ENCODE data around the gene PLAU.
A peak's percentile ranks its signal among the peaks of the same experiment; 100 is the strongest.
"Not testable (repeated sequence)": the region's sequence is repeated elsewhere in the genome, so short reads cannot be mapped to it uniquely, and the experiment has no call there.

The PLAU gene

DNA sequence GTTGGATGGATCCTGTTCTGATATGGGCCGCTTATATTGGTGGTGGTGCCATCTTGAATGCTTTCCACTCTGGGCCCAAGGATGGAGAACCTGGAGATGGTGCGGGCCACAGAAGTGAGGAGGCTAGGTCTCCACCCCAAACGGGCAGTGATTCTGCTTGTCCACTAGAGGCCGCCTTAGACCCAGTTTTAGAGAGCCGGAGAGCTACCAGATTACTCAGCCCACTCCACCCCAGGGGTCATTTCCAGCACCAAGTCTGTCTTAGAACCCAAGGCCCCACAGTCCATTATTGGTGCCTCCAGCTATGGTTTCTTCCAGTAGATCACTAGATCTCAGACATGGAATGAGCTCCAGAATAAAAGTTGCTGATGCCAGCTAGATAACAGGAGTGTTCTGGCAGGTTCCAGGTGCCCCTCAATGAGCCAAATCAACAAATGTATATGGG, 24.8 kb upstream of the PLAU start:
- no peak overlapping the region for H3K4me3 ChIP-seq (ENCODE audit: control insufficient read depth, low read depth, low read length)
- TF ChIP-seq CTCF (IDR thresholded peaks at IDR 0.05; ENCODE audit: control insufficient read depth, insufficient read depth, low read depth, low read length, missing control alignments) = peak; percentile 87
- DNase-seq (ENCODE audit: low read depth) = peak; percentile 35

DNA sequence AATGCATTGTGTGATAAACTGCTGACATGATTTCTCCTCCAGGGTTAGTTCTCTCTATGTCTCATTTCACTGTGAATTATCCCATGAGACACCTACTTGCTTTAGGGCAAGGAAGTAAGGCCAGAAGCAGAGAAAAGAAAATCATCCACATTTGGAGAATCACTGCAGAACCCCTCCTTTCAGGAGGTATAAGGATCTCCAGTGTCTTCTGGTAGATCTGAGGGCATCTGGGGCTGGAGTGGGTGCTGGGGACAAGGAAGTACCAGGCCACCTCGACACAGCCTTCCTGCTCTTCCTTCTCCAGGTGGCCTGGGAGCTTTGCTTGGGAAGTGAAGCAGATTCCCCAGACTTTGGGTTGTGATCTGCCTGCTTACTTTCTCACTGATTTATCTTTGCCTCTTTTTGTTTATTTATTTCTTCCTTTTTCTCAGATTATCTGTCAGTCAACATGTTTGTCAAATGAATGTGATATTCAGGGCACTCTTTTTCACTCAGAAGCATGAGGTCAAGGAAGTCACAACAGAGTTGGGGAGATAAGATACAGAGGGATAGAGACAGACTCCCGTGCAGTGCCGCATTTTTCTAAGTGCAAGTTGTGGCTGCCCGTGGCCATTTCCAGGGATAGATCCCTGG, 24.2 kb upstream of the PLAU start:
- no peak overlapping the region for H3K4me3 ChIP-seq (ENCODE audit: control insufficient read depth, low read depth, low read length)
- TF ChIP-seq CTCF (IDR thresholded peaks at IDR 0.05; ENCODE audit: control insufficient read depth, insufficient read depth, low read depth, low read length, missing control alignments) = no peak
- DNase-seq (ENCODE audit: low read depth) = no peak

DNA sequence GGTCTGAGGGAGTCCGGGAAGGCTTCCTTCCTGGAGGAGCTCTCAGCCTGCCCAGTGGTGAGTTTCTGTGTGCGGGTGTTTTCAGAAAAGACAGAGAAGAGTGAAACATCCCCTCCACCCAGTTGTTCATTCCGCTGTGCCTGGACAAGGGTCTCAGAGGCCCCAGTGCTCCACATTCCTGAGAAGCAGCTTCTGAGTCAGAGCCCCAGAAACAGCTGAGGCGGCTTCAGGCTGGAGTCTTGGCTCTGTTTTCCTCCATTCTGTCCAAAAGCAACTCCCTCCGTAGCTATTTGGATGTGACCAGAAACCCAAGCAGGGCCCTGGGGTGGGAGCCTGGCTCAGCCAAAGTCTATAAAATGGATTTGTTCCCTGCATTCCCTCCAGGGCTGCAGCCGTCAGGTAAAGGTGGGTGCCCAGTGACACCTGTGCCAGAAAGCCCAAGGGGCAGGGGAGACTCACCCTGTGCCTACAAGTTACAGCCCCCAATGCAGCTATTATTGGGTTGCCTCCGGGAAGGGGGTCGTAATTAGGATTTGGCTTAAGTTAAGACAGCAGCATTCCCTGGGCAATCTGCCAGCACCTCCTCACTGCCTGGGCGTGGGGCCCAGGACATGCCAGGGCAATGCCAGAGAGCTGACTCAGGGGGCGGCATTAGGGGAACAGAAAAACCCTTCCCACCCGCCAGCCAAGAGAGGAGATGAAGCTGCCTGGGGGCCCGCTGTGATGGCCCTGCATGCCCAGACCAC, 23.5 kb upstream of the PLAU start:
- H3K4me3 ChIP-seq (ENCODE audit: control insufficient read depth, low read depth, low read length) = no peak overlapping the region
- TF ChIP-seq CTCF (IDR thresholded peaks at IDR 0.05; ENCODE audit: control insufficient read depth, insufficient read depth, low read depth, low read length, missing control alignments) = no peak
- DNase-seq (ENCODE audit: low read depth) = peak; percentile 71

DNA sequence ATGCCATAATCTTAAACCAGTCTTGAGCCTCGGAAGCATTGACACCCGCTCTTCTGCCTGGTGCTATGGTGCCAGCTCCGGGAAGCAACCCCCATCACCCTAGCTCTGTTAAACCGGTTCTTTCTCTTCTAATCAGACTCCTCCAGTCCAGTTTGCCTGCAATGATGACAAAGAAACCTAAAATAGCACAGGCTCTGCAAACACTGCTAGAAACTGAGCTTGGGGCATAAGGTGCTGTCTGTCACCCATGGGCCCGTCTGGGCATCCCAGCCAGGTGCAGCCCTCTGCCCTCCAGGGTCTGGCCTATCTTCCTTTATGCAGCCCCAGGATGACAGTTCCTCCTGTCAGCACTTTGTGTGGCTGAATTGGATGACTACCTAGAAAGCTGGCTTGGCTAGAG, 22.4 kb upstream of the PLAU start:
- no peak overlapping the region for H3K4me3 ChIP-seq (ENCODE audit: control insufficient read depth, low read depth, low read length)
- no peak for DNase-seq (ENCODE audit: low read depth)
- no peak for TF ChIP-seq CTCF (IDR thresholded peaks at IDR 0.05; ENCODE audit: control insufficient read depth, insufficient read depth, low read depth, low read length, missing control alignments)

GRCh38 chr10:73889014-73889413, 21.9 kb upstream of the PLAU start:
- H3K4me3 ChIP-seq (ENCODE audit: control insufficient read depth, low read depth, low read length) = no peak overlapping the region
- DNase-seq (ENCODE audit: low read depth) = peak; percentile 41
- no peak for TF ChIP-seq CTCF (IDR thresholded peaks at IDR 0.05; ENCODE audit: control insufficient read depth, insufficient read depth, low read depth, low read length, missing control alignments)

DNA sequence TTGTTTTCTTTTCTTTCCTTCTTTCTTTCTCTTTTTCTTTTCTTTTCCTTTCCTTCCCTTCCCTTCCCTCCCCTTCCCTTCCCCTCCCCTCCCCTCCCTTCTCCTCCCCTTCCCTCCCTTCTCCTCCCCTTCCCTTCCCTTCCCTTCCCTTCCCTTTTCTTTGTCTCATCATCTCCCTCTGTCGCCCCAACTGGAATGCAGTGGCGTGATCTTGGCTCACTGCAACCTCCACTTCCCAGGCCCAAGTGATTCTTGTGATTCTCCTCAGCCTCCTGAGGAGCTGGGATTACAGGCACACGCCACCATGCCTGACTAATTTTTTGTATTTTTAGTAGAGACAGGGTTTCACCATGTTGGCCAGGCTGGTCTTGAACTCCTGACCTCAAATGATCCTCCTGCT, 21.5 kb upstream of the PLAU start:
- DNase-seq (ENCODE audit: low read depth); H3K4me3 ChIP-seq (ENCODE audit: control insufficient read depth, low read depth, low read length): not testable (repeated sequence)

DNA sequence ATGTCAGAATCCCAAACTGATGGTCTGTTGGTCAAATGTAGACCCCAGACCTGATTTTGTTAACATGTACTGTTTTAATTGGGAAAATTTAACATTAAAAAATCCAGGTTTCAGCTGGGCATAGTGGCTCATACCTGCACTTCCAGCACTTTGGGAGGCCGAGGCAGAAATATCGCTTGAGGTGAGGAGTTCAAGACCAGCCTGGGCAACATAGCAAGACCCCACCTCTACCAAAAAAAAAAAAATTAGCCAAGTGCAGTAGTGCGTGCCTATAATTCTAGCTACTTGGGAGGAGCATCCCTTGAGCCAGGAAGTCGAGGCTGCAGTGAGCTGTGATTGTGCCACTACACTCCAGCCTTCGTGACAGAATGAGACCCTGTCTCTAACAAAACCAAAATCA, 20.7 kb upstream of the PLAU start:
- DNase-seq (ENCODE audit: low read depth) = no peak
- TF ChIP-seq CTCF (IDR thresholded peaks at IDR 0.05; ENCODE audit: control insufficient read depth, insufficient read depth, low read depth, low read length, missing control alignments) = no peak
- no peak overlapping the region for H3K4me3 ChIP-seq (ENCODE audit: control insufficient read depth, low read depth, low read length)

DNA sequence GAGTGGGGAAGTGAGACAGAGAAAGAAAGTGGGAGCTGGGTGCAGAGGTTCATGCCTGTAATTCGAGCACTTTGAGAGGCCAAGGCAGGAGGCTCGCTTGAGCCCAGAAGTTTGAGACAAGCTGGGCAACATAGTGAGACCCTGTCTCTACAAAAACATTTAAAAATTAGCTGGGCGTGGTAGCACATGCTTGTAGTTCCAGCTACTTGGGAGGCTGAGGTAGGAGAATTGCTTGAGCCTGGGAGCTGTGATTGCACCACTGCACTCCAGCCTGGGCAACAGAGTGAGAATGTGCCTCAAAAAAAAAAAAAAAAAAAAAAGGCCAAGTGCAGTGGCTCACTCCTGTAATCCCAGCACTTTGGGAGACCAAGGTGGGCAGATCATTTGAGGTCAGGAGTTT, 20.1 kb upstream of the PLAU start:
- DNase-seq (ENCODE audit: low read depth); H3K4me3 ChIP-seq (ENCODE audit: control insufficient read depth, low read depth, low read length): not testable (repeated sequence)

Measured in AG09309 (cell line).